AG04450 (cell line): ENCODE measurements around the gene EMILIN2. TPM values are rescaled to one million over a fixed set of nuclear protein-coding genes. Genes with fewer than 3 reads are reported as not detected.

Experiments
- CTCF ChIA-PET: fragments of 300-600, 350-600 bp; formaldehyde crosslinking; extraction: SDS; loops from one replicate; lab custom pipeline; 2022; ENCODE audit warnings: antibody characterized with exemption, inconsistent platforms; lab: Charles Lee
- POLR2A ChIA-PET: fragments of 350-600 bp; formaldehyde crosslinking; extraction: SDS; loops from one replicate; lab custom pipeline; 2021; ENCODE audit warnings: antibody characterized with exemption, inconsistent platforms; lab: Yijun Ruan, JAX
- DNase-seq: peaks from one replicate; pipeline ENCODE4 v3.0.0-alpha.2; 2011; ENCODE audit warnings: low read depth, low spot score
- H3K27ac ChIP-seq: one replicate; pipeline ENCODE4 v1.5.1; 2012; ENCODE audit warnings: low read depth, low read length, control low read depth
- H3K27me3 ChIP-seq: one replicate; pipeline ENCODE4 v1.6.0; 2012; ENCODE audit warnings: low read length; ENCODE audit not compliant: control insufficient read depth, insufficient read depth
- H3K4me3 ChIP-seq: 2 replicates; pipeline ENCODE4 v1.5.1; 2011; ENCODE audit warnings: mild to moderate bottlenecking, low read depth, low read length, control low read depth
- H3K9me3 ChIP-seq: 2 replicates; pipeline ENCODE4 v1.5.1; 2012; ENCODE audit warnings: low read length; ENCODE audit not compliant: control insufficient read depth, insufficient read depth
- polyA plus RNA-seq: library from polyadenylated mRNA; depleted of rRNA; stranded (reverse); fragments of >200 nt; gene quantifications from 2 replicates; pipeline ENCODE4 v1.2.3, GENCODE V29; 2011
- TF ChIP-seq, protein P1 (sequence below): IDR thresholded peaks from 2 replicates; pipeline ENCODE4 v1.5.1; 2011; ENCODE audit warnings: low read depth, low read length, control low read depth, inconsistent platforms

The EMILIN2 gene
- polyA plus RNA-seq, 1 experiment, result 1.2 TPM

DNA sequence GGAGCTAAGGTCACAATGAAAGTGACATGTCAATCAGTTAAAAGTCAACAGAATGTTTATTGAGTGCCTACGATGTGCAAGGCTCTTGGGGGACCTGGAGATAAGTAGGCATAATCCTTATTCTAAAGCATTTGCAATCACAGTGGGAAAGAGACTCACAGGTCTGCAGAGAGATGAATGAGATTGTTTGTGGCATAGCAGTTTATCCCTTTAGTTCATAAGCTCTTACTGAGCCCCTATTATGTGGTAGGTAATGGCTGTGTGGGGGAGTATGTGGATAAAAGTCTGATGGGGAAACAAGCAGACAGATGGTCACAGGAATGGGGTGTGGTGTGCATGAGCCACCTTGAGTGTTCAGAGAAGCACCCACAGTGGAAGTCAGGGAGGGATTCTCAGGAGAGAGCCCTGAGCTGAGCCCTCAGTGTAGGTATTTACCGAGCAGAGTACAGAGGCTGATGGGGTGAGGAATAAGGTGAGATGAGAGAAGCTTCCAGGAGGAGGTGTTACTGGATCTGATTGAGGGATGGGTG is 48.1 kb downstream of the EMILIN2 start:
- no peak overlapping the region for H3K4me3 ChIP-seq
- TF ChIP-seq, protein P1, sequence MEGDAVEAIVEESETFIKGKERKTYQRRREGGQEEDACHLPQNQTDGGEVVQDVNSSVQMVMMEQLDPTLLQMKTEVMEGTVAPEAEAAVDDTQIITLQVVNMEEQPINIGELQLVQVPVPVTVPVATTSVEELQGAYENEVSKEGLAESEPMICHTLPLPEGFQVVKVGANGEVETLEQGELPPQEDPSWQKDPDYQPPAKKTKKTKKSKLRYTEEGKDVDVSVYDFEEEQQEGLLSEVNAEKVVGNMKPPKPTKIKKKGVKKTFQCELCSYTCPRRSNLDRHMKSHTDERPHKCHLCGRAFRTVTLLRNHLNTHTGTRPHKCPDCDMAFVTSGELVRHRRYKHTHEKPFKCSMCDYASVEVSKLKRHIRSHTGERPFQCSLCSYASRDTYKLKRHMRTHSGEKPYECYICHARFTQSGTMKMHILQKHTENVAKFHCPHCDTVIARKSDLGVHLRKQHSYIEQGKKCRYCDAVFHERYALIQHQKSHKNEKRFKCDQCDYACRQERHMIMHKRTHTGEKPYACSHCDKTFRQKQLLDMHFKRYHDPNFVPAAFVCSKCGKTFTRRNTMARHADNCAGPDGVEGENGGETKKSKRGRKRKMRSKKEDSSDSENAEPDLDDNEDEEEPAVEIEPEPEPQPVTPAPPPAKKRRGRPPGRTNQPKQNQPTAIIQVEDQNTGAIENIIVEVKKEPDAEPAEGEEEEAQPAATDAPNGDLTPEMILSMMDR, result no peak
- POLR2A ChIA-PET, result no interaction called here
- CTCF ChIA-PET, result no interaction called here
- DNase-seq, result no peak
- no peak overlapping the region for H3K27ac ChIP-seq
- peaks cover 2% of the 10 kb centered on the region for H3K27me3 ChIP-seq
- 0 out of 2 replicates have a peak, but pooled peaks cover 3% of the 10 kb centered on the region for H3K9me3 ChIP-seq

DNA sequence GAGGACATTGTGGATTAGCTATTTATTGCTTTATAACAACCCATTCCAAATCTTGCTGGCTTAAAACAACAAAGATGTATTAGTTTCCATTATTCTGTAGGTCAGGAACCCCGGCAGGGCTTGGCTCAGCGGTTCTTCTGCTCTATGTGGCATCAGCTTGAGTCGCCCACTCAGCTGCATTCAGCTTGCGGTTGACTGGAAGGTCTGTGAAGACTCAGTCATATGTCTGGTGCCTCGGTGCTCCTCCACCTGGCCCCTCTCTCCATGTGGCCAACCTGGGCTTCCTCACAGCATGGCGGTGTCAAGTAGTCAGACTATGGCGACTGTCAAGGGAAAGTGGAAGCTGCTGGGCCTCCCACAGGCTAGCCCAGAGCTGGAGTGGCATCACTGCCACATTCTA is 48.6 kb downstream of the EMILIN2 start:
- Histone ChIP-seq H3K4me3 (no peak overlapping the region), H3K9me3 (0 out of 2 replicates have a peak, but pooled peaks cover 3% of the 10 kb centered on the region), H3K27ac (no peak overlapping the region), H3K27me3 (peaks cover 2% of the 10 kb centered on the region)
- ChIA-PET POLR2A (no interaction called here), CTCF (no interaction called here)
- no peak for DNase-seq
- TF ChIP-seq, protein P1, result no peak

- TF ChIP-seq, protein P1, result no peak
- H3K4me3 ChIP-seq, result no peak overlapping the region
- ChIA-PET CTCF (no interaction called here), POLR2A (no interaction called here)
- no peak overlapping the region for H3K27ac ChIP-seq
- no peak for DNase-seq
- 0 out of 2 replicates have a peak, but pooled peaks cover 3% of the 10 kb centered on the region for H3K9me3 ChIP-seq
- no peaks in the 10 kb centered on the region for H3K27me3 ChIP-seq
Observed at GRCh38 chr18:2896990-2897389, 50.2 kb downstream of the EMILIN2 start.

GRCh38 chr18:2897448-2898185 is 50.8 kb downstream of the EMILIN2 start:
- Histone ChIP-seq H3K27ac (no peak overlapping the region), H3K27me3 (no peaks in the 10 kb centered on the region), H3K4me3 (no peak overlapping the region), H3K9me3 (0 out of 2 replicates have a peak, but pooled peaks cover 3% of the 10 kb centered on the region)
- ChIA-PET POLR2A (no interaction called here), CTCF (no interaction called here)
- TF ChIP-seq, protein P1, result no peak
- DNase-seq, result no peak

DNA sequence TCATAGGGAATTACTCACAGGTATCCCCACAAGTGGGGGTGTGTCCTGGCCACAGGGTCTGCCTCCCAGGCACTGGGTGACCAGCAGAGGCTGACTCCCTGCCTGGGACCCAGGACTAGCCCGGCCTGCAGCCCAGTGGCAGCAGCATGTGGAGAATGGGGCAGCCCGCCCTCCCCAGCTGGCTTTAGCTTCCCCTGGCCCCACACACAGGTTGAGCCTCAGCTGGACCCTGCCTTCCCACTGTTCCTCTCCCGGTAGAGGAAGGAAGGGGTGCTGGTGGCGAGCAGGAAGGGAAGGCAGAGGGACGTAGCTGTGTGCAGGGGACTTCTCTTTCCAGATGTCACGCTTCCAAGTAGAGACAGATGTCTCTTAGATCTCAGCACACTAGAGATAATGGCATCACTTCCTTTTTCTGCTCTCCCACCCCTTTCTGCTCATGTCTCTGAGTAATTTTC is 51.4 kb downstream of the EMILIN2 start:
- POLR2A ChIA-PET, result no interaction called here
- Histone ChIP-seq H3K4me3 (no peak overlapping the region), H3K27me3 (no peaks in the 10 kb centered on the region), H3K9me3 (0 out of 2 replicates have a peak, but pooled peaks cover 3% of the 10 kb centered on the region), H3K27ac (no peak overlapping the region)
- TF ChIP-seq, protein P1, result no peak
- no peak for DNase-seq
- CTCF ChIA-PET, result no interaction called here
